B cell (primary cell): Measurements from ENCODE around the gene GPR179.
"Not testable (repeated sequence)": the region's sequence is repeated elsewhere in the genome, so short reads cannot be mapped to it uniquely, and the experiment has no call there.

Experiments used
- EZH2 ChIP-seq: IDR thresholded peaks from 2 replicates; pipeline ENCODE4 v1.6.1; 2012; ENCODE audit warnings: borderline replicate concordance, low read depth, mild to moderate bottlenecking, moderate library complexity, low read length; ENCODE audit not compliant: insufficient read depth, poor library complexity, severe bottlenecking
- TF ChIP-seq, protein P1 (sequence below): fragments of 200-600 bp; IDR thresholded peaks from one replicate; pipeline ENCODE4 v1.8.0; 2022; ENCODE audit warnings: antibody characterized with exemption, mild to moderate bottlenecking

DNA sequence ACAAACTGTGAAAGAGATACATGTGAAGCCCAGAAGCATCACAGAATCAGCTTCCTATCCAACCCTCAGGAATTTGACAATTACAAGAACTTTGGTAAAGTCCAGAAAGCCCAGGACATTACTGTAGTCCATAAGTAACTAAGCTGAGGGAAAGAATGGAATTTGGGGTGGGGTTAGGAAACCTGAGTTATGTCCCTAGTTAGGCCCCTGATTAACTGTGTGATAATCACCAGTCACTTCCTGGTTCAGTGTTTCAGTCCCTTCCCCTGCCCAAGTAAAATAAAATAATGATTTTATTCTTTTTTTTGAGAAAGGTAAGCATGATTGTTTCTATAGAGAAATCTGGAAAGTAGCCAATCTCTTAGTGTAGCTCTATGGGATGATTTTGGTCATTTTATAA, 57.8 kb downstream of the GPR179 start:
- TF ChIP-seq, protein P1, sequence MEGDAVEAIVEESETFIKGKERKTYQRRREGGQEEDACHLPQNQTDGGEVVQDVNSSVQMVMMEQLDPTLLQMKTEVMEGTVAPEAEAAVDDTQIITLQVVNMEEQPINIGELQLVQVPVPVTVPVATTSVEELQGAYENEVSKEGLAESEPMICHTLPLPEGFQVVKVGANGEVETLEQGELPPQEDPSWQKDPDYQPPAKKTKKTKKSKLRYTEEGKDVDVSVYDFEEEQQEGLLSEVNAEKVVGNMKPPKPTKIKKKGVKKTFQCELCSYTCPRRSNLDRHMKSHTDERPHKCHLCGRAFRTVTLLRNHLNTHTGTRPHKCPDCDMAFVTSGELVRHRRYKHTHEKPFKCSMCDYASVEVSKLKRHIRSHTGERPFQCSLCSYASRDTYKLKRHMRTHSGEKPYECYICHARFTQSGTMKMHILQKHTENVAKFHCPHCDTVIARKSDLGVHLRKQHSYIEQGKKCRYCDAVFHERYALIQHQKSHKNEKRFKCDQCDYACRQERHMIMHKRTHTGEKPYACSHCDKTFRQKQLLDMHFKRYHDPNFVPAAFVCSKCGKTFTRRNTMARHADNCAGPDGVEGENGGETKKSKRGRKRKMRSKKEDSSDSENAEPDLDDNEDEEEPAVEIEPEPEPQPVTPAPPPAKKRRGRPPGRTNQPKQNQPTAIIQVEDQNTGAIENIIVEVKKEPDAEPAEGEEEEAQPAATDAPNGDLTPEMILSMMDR = not testable (repeated sequence)
- TF ChIP-seq EZH2 = not testable (repeated sequence)
